ENCODE results near the gene WDR47. TPM values are rescaled to one million over a fixed set of nuclear protein-coding genes. Genes with fewer than 3 reads are reported as not detected.

Gene WDR47
- polyA plus RNA-seq, 1 experiment: 7.3 TPM

DNA sequence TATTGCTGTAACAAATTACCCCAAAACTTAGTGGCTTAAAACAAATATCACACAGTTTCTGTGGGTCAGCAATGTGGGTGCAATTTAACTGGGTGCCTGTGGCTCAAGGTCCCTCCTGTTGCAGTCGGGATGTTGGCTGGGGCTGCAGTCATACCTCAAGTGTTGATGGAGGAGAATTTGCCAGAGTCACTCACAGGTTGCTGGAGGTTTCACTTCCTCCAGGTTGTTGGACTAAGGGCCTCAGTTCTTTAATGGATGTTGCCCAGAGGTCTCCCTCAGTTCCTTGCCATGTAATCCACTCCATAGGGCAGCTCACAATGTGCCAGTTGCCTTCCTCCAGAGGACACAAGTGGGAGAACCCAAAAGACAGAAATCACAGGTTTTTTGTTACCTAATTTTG, 36.4 kb upstream of the WDR47 start:
- TF ChIP-seq, protein P1, sequence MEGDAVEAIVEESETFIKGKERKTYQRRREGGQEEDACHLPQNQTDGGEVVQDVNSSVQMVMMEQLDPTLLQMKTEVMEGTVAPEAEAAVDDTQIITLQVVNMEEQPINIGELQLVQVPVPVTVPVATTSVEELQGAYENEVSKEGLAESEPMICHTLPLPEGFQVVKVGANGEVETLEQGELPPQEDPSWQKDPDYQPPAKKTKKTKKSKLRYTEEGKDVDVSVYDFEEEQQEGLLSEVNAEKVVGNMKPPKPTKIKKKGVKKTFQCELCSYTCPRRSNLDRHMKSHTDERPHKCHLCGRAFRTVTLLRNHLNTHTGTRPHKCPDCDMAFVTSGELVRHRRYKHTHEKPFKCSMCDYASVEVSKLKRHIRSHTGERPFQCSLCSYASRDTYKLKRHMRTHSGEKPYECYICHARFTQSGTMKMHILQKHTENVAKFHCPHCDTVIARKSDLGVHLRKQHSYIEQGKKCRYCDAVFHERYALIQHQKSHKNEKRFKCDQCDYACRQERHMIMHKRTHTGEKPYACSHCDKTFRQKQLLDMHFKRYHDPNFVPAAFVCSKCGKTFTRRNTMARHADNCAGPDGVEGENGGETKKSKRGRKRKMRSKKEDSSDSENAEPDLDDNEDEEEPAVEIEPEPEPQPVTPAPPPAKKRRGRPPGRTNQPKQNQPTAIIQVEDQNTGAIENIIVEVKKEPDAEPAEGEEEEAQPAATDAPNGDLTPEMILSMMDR (IDR thresholded peaks at IDR 0.05; ENCODE audit: insufficient read depth, low read depth, low read length): no peak
- Histone ChIP-seq H3K36me3 (ENCODE audit: control insufficient read depth, insufficient read depth, low read length) (no peaks in the 10 kb centered on the region), H3K27me3 (ENCODE audit: control insufficient read depth, insufficient read depth, low read length) (no peaks in the 10 kb centered on the region), H3K4me3 (ENCODE audit: low read depth, low read length) (no peak overlapping the region)
- DNase-seq (ENCODE audit: low read depth): no peak
- ChIA-PET CTCF (no interaction called here), POLR2A (no interaction called here)

DNA sequence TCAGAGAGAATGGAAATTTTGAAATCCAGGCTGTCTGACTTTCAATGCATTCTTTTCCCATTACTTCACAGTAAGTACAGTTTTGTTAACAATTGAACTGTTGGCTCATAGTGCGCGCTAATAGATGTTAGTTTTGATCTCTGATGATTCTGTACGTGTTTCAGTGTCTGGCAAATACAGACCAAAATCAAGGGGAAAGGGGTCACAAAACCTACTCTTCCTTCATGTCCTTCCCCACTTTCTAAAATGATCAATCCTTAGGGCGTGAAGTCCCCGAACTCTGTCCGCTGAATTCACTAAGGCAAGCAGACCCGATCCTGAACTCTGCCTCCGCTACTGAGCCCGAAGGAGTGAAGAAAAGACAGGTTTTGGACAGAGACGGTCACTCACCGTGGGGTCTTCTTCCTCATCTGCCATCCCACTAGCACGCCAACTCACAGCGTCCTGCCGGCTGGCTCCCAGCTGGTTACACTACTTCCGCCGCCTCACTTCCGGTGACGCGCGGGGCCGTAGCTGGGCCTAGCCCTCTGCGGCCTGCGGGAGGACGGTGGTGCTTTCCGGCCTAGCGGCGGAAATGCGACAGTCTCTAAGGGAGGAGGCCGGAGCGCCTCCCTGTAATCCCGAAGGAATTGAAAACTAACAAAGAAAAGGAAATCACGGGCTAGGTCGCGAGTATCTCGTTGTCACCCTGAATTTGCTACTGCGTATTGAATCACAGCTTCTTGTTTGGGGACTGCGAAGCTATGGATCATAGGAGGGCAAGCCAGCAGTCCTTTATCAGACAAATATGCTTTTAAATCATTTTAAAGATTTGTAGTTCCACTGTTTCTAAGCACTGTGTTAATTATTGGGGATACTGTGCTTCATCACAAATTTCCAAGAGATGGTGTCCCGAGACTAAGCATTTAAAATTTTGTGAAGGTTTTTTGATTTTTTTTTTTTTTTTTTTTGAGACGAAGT, 33.9 kb upstream of the WDR47 start, which contains the start of gene TAF13:
TSS of gene TAF13 (minus strand) at position 473 of the 960 bp plus-strand sequence. CDS start at position 417, 56 bp downstream.
- H3K36me3 ChIP-seq (ENCODE audit: control insufficient read depth, insufficient read depth, low read length): no peaks in the 10 kb centered on the region
- ChIA-PET CTCF (interaction anchor here (0.5 kb wide), 1 partner anchor 49 kb away, joined by 3 read pairs; no protein-coding TSS in a partner anchor), POLR2A (interaction anchor here (0.5 to 0.9 kb wide), 5 partner anchors 14 to 1228 kb away, joined by 3 to 6 read pairs (median 4); partner anchors contain the start of gene TMEM167B)
- DNase-seq (ENCODE audit: low read depth): peak; percentile 65
- H3K4me3 ChIP-seq (ENCODE audit: low read depth, low read length): peak within 1 kb of the TSS; percentile 83
- TF ChIP-seq, protein P1 (IDR thresholded peaks at IDR 0.05; ENCODE audit: insufficient read depth, low read depth, low read length): peak; percentile 38
- no peaks in the 10 kb centered on the region for H3K27me3 ChIP-seq (ENCODE audit: control insufficient read depth, insufficient read depth, low read length)

DNA sequence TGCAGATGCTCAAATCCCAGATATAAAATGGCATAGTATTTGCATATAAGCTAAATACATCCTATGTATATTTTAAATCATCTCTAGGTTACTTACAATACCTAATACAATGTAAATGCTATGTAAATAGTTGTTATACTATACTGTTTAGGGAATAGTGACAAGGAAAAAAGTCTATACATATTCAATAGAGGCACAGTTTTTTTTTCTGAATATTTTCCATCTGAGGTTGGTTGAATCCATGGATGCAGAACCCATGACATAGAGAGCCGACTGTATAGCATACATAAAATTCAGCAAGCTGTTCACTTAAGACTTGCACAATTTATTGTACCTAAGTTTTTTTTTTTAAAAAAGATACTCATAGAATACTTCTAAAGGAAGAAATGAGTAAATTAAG, 27.4 kb upstream of the WDR47 start:
- ChIA-PET CTCF (interaction anchor here (0.6 kb wide), 2 partner anchors 41 to 181 kb away, joined by 3 to 4 read pairs; no protein-coding TSS in a partner anchor), POLR2A (no interaction called here)
- peaks cover 6% of the 10 kb centered on the region for H3K36me3 ChIP-seq (ENCODE audit: control insufficient read depth, insufficient read depth, low read length)
- no peaks in the 10 kb centered on the region for H3K27me3 ChIP-seq (ENCODE audit: control insufficient read depth, insufficient read depth, low read length)
- TF ChIP-seq, protein P1 (IDR thresholded peaks at IDR 0.05; ENCODE audit: insufficient read depth, low read depth, low read length): no peak
- H3K4me3 ChIP-seq (ENCODE audit: low read depth, low read length): no peak overlapping the region
- DNase-seq (ENCODE audit: low read depth): no peak

DNA sequence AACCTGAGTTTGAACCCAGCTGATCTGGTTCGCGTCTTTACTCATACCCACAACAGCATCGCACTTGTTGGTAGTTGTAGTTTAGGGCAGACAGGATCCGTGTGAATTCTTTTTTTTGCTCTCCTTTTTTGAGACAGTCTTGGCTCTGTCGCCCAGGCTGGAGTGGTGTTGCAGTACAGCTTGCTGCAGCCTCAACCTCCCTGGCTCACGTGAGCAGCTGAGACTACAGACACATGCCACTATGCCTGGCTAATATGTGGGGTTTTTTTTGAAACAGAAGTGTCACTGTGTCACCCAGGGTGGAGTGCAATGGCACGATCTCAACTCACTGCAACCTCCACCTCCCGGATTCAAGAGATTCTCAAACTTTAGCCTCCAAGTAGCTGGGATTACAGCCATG, 26.0 kb upstream of the WDR47 start:
- POLR2A ChIA-PET: no interaction called here
- Histone ChIP-seq H3K27me3 (ENCODE audit: control insufficient read depth, insufficient read depth, low read length) (no peaks in the 10 kb centered on the region), H3K36me3 (ENCODE audit: control insufficient read depth, insufficient read depth, low read length) (peaks cover 6% of the 10 kb centered on the region), H3K4me3 (ENCODE audit: low read depth, low read length) (no peak overlapping the region)
- no peak for DNase-seq (ENCODE audit: low read depth)
- TF ChIP-seq, protein P1 (IDR thresholded peaks at IDR 0.05; ENCODE audit: insufficient read depth, low read depth, low read length): no peak
- CTCF ChIA-PET: interaction anchor here (1.2 to 1.4 kb wide), 2 partner anchors 32 to 44 kb away, joined by 3 read pairs; a partner anchor contains a TSS

DNA sequence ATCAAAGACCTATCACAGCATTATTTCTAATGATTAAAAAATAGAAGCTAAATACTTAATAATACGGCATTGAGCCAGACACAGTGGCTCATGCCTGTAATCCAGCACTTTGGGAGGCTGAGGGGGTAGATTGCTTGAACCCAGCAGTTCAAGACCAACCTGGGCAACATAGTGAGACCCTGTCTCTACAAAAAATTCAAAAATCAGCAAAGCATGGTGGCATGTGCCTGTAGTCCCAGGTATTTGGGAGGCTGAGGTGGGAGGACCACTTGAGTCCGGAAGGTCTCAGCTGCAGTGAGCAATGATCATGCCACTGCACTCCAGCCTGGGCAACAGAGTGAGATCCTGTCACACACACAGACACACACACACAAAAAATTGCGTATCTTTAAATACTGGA, 23.2 kb upstream of the WDR47 start:
- POLR2A ChIA-PET: no interaction called here
- Histone ChIP-seq H3K27me3 (ENCODE audit: control insufficient read depth, insufficient read depth, low read length) (no peaks in the 10 kb centered on the region), H3K4me3 (ENCODE audit: low read depth, low read length) (no peak overlapping the region), H3K36me3 (ENCODE audit: control insufficient read depth, insufficient read depth, low read length) (peaks cover 6% of the 10 kb centered on the region)
- no peak for DNase-seq (ENCODE audit: low read depth)
- CTCF ChIA-PET: interaction anchor here (0.9 kb wide), 1 partner anchor 35 kb away, joined by 3 read pairs; no protein-coding TSS in a partner anchor
- TF ChIP-seq, protein P1 (IDR thresholded peaks at IDR 0.05; ENCODE audit: insufficient read depth, low read depth, low read length): no peak
